Gastrocnemius medialis (tissue), 4 donors: ENCODE measurements around the gene IQCC.

Source experiments
- CTCF ChIP-seq, 5 experiments: fragments of 450-650 bp in 3 of 5; fragments of 200-600 bp in 2 of 5; sonication (generic) in 2 of 5; IDR thresholded peaks in 4 of 5; conservative IDR thresholded peaks in 1 of 5; 1 replicate in 4 of 5; 2 replicates in 1 of 5; pipeline ENCODE4 v1.5.1; 2016 to 2019; ENCODE audit warnings: antibody characterized with exemption in 5 of 5, mild to moderate bottlenecking in 3 of 5, moderate library complexity in 3 of 5
- POLR2A ChIP-seq, 2 donors: fragments of 450-650 bp; IDR thresholded peaks; one replicate each; pipeline ENCODE4 v1.6.1; 2017; ENCODE audit warnings: antibody characterized with exemption in 2 of 2, mild to moderate bottlenecking in 2 of 2, moderate library complexity in 2 of 2

- TF ChIP-seq CTCF (IDR thresholded peaks at IDR 0.05 in 4 of 5, conservative IDR thresholded peaks at IDR 0.05 in 1 of 5) = no peak
- no peak for TF ChIP-seq POLR2A (IDR thresholded peaks at IDR 0.05)
Measured at GRCh38 chr1:32247452-32247851, 42.0 kb downstream of the IQCC start.
